ENCODE data around the gene PRR23A.
"Not testable (repeated sequence)": the region's sequence is repeated elsewhere in the genome, so short reads cannot be mapped to it uniquely, and the experiment has no call there.

PRR23A gene

GRCh38 chr3:139006051-139006716 lies at the start of gene PRR23A:
Gene PRR23A (minus strand): TSS chr3:139006268. CDS start chr3:139006268, 0 bp downstream.
- no peak for DNase-seq

GRCh38 chr3:139052802-139053600 lies 46.9 kb upstream of the PRR23A start:
- no peak for DNase-seq

GRCh38 chr3:139044366-139045210 lies 38.5 kb upstream of the PRR23A start, which contains the start of gene PRR23C:
Gene PRR23C (minus strand): TSS chr3:139044892. CDS start chr3:139044620, 272 bp downstream.
- no peak for DNase-seq

DNA sequence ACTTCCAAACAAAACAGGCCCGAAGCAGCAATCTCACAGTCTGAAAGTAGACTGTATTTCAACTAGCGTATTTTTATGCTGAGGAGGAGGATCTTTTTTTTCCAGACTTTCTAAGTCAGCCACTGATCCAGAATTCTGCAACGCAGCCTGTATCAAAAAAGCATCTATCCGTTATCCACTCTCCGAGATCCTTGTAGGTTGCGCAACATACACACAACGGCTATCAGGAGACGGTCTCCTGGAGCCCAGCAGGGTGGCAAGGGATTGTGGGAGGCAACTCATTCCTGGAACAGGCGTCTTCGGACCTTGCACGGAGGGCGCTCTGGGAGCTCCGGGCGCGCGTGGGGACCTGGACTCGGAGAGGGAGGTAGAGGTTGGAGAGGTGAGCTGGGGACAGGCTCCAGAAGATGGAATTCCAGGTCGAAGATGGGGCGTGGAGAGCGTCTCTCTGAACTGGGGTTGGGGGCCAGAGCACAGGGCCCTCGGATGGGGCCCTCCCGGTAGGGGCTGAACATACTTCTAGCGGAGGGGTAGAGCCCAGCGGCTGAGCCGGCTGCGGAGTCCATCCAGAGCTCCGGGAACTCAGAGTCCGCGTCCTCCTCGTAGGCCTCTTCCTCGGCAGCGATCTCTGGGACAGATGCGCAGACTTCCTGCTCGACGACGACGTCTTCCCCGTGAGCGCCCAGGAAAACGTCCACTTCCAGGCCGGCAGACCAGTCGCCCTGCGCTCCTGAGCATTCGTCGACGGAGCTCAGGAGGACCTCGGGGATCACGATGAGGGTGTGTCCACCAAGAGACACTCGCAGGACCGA lies 37.7 kb upstream of the PRR23A start:
- no peak for DNase-seq

DNA sequence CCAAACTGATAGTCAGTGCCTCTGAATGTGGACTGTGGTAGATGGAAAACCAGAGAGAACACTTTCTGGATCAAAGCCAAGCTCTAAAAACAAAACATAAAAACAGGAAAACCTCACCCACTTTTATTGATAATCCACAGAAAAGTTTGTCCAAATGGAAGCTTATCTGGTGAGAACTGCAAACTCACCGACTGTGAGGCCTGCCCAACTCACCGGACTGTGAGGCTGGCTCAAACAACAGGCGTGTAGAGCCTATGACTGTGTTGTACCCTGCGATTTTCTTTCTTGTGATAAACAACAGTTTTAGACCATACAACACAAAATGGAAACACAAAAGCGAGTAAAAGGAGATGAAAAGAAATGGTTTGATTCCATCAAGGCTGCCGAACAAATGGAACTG lies 31.4 kb upstream of the PRR23A start:
- no peak for DNase-seq

DNA sequence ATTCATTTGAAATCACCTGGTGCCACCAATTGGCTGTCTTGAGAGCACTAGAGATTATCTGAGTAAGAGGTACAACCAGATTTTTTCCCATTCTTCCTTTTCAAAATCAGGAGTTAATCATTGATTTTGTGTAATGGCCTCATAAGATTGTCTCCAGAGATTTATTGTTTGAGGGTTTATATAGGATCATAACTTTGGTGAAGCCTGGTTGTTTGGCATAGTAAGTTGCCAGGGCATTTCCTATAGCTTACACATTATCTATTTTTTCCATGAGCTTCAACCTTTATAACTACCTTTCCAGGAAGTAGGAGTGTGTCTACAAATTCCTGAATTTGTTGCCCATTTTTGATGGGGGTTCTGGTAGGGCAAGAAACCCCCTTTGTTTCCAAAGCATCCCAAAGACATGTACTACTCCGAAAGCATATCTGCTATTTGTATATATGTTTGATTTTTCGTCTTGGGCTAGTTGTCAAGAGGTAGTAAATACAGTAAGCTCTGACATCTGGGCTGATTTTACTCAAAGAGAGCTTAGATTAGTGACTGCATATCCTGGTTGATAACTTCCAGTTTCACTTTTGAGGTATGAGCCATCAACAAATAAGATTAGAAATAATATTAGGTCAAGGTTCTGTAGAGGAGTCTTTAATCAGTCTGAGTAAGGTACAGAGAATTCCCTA lies 26.4 kb upstream of the PRR23A start:
- no peak for DNase-seq

GRCh38 chr3:139030576-139030975 lies 24.5 kb upstream of the PRR23A start:
- DNase-seq: not testable (repeated sequence)

GRCh38 chr3:139024968-139025367 lies 18.9 kb upstream of the PRR23A start:
- DNase-seq: no peak

- no peak for DNase-seq
Observed at GRCh38 chr3:139020868-139021234, 14.8 kb upstream of the PRR23A start, which contains the start of gene PRR23B. Gene PRR23B (minus strand): TSS chr3:139020926. CDS start chr3:139020661, 265 bp downstream.

DNA sequence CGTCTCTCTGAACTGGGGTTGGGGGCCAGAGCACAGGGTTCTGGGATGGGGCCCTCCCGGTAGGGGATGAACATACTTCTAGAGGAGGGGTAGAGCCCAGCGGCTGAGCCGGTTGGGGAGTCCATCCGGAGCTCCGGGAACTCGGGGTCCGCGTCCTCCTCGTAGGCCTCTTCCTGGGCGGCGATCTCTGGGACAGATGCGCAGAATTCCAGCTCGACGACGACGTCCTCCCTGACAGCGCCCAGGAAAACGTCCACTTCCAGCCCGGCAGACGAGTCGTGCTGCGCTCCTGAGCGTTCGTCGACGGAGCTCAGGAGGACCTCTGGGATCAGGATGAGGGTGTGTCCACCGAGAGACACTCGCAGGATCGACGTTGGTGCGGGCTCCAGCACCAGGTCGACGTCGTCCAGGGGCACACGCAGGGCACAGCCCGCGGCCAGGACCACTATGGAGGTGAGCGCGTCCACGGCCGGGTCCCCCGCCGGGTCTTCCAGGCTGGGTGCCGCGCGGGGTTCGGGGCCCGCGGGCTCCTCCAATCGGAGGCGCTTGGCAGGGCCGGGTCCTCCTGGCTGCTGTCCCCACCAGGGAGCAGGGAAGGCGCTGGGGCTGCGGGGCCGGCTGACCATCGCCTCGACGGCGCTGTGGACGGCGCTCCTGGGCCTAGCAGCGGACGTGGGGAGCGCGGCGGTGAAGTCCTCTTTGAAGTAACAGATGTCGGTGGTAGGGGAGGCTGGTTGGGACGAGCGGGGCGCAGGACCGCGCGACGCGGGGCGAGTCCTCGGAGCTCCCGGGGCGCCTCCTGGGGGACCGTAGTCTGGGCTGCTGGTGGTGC lies 14.2 kb upstream of the PRR23A start:
- no peak for DNase-seq

GRCh38 chr3:139016430-139017048 lies 10.5 kb upstream of the PRR23A start:
- no peak for DNase-seq

GRCh38 chr3:139005356-139005993 lies 593 bp downstream of the PRR23A start:
- no peak for DNase-seq

- no peak for DNase-seq
Observed at GRCh38 chr3:138995706-138996105, 10.4 kb downstream of the PRR23A start.

DNA sequence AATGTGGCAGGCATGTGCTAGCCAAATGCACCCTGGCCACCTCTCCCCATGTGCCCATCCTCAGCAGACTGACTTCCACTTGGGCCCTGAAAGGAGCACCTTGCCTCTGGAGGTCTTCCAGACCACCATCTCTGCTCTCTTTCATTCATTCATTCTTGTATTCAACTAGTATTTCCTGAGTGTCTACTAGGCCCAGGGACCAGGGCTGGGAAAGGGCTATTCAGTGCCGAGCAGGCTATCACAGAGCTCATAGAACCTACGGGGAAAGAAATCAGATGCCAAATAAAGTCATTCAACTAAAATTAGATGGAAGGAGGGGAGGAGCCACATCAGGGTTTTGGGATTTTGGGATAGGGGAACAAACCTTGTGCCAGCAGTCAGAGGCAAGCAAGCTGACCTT lies 18.9 kb downstream of the PRR23A start:
- DNase-seq: no peak

- DNase-seq: no peak
Observed at GRCh38 chr3:138985932-138986331, 20.1 kb downstream of the PRR23A start.

DNA sequence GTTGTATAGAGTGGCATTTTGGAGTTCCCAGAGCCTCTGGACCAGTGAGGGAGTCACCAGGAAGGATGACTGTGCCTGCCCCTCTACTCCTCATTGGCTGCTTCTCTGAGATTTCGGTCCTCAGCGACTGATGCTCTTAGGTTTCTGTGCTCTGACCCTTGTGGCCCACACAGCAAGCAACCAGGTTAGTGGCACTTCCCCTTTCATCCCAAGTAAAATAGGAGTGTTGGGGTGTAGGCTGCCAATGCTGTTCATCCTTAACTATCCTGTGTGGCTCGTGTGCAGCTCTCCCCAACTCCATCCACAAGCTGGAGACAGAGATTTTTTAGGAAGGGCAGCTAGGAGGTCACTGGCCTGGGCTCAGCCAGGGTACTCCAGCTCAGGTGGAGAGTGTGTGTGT lies 21.3 kb downstream of the PRR23A start:
- no peak for DNase-seq

DNA sequence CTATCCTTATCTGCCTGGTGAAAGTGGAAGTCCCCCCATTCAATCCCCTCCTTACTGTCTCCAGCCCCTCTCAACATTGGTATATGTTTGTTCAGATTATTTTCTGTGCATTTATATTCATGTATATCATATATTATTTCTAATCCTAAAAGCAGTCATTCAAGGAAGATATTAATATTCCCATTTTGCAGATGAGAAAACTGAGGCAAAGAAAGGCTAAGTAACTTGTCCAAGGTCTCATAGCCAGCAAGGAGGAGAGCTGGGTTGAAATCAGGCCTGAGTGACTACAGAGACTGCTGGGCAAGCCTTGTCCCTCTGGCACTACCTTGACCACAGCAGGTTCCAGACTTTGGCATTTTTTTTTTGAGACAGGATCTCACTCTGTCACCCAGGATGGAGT lies 30.0 kb downstream of the PRR23A start:
- no peak for DNase-seq

DNA sequence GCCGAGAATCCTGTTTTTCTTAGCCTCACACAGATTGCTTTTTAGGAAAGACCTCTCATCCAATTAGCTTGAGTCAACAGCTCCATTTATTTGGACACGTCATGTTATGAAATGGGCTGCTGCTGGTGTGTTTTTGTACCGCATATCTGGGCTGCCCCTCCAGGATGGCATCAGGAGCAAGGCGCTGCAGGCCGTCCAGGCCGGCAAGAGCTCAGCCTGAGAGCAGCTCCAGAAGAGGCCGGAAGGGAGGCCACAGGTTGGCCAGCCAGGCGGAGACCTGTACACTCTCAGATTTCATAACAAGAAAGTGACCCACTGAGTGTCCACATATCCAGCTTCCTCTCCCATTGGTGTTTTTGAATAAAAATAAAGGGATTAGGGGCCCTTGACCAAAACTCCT lies 30.7 kb downstream of the PRR23A start:
- no peak for DNase-seq

GRCh38 chr3:138974462-138974861 lies 31.6 kb downstream of the PRR23A start:
- no peak for DNase-seq

- no peak for DNase-seq
Observed at GRCh38 chr3:138972941-138973340, 33.1 kb downstream of the PRR23A start.

Measured in 8988T (cell line).